Endothelial cell of umbilical vein (primary cell): ENCODE results near the gene MR1. TPM values are rescaled to one million over a fixed set of nuclear protein-coding genes. Genes with fewer than 3 reads are reported as not detected.
A peak's percentile ranks its signal among the peaks of the same experiment; 100 is the strongest.

Experiments used
- BruUV-seq: library from RNA; stranded (reverse); fragments of 400-500 nt; replicated peaks from 2 replicates; lab custom pipeline; 2021; lab: Mats Ljungman, UMichigan
- CTCF ChIA-PET: fragments of 300-600, 350-600 bp; sonication (Branson Sonifier 250); formaldehyde crosslinking; loops from one replicate; lab custom pipeline; 2021; ENCODE audit warnings: antibody characterized with exemption, inconsistent platforms; lab: Charles Lee
- POLR2A ChIA-PET: fragments of 300-600, 350-600 bp; sonication (Branson Sonifier 250); formaldehyde crosslinking; loops from one replicate; lab custom pipeline; 2021; ENCODE audit warnings: antibody characterized with exemption, inconsistent platforms; lab: Charles Lee
- DNase-seq: peaks from one replicate; pipeline ENCODE4 v3.0.0-alpha.2; 2011; ENCODE audit warnings: low read depth, low spot score
- FAIRE-seq: peaks from 2 replicates; lab custom pipeline; 2011; peaks lifted over from hg19 to GRCh38; lab: Jason Lieb, UNC
- H2AFZ ChIP-seq: 2 replicates; pipeline ENCODE4 v1.6.0; 2012; ENCODE audit warnings: low read depth, low read length, control low read depth, inconsistent platforms
- H3K27ac ChIP-seq: 2 replicates; pipeline ENCODE4 v1.5.1; 2011; ENCODE audit warnings: low read depth, mild to moderate bottlenecking, control low read depth, low read length, moderate library complexity; ENCODE audit not compliant: insufficient read depth
- H3K27me3 ChIP-seq, 2 experiments: 2 replicates each; pipeline versions ENCODE4 v1.6.0 to v1.6.1; 2011; ENCODE audit warnings: low read length in 2 of 2, mixed read lengths in 1 of 2; ENCODE audit not compliant: control insufficient read depth in 2 of 2, insufficient read depth in 2 of 2
- H3K36me3 ChIP-seq, 2 experiments: 2 replicates in 1 of 2; 3 replicates in 1 of 2; pipeline ENCODE4 v1.5.1; 2011; ENCODE audit warnings: low read length in 2 of 2, mild to moderate bottlenecking in 1 of 2, moderate library complexity in 1 of 2; ENCODE audit not compliant: control insufficient read depth in 2 of 2, insufficient read depth in 2 of 2; ENCODE audit errors: extremely low read depth in 1 of 2
- H3K4me1 ChIP-seq: 3 replicates; pipeline ENCODE4 v1.5.1; 2011; ENCODE audit warnings: mild to moderate bottlenecking, low read length; ENCODE audit not compliant: control insufficient read depth, insufficient read depth; ENCODE audit errors: extremely low read depth
- H3K4me2 ChIP-seq: 2 replicates; pipeline ENCODE4 v1.6.1; 2011; ENCODE audit warnings: low read length, control low read depth, mixed read lengths; ENCODE audit not compliant: insufficient read depth
- H3K4me3 ChIP-seq, 3 experiments: fragments of 200-600 bp in 1 of 3; sonication (generic), shearing (Covaris generic) in 1 of 3; replicated peaks in 1 of 3; 2 replicates each; pipeline ENCODE4 v1.5.1; 2011 to 2016; ENCODE audit warnings: control low read depth in 3 of 3, low read length in 3 of 3, mild to moderate bottlenecking in 2 of 3, inconsistent platforms in 1 of 3, low read depth in 1 of 3, moderate library complexity in 1 of 3; ENCODE audit not compliant: insufficient read depth in 1 of 3
- H3K79me2 ChIP-seq: 2 replicates; pipeline ENCODE4 v1.6.0; 2012; ENCODE audit warnings: low read length, inconsistent platforms; ENCODE audit not compliant: control insufficient read depth, insufficient read depth
- H3K9ac ChIP-seq: replicated peaks from 2 replicates; pipeline ENCODE3; 2011; ENCODE audit warnings: low read length, control low read depth; ENCODE audit not compliant: insufficient read depth; ENCODE audit errors: extremely low read depth
- H3K9me1 ChIP-seq: replicated peaks from 3 replicates; pipeline ENCODE4 v1.6.0; 2011; ENCODE audit warnings: mild to moderate bottlenecking, low read length; ENCODE audit not compliant: control insufficient read depth, insufficient read depth; ENCODE audit errors: extremely low read depth
- H3K9me3 ChIP-seq: replicated peaks from 2 replicates; pipeline ENCODE4 v1.5.1; 2012; ENCODE audit warnings: low read length, inconsistent platforms; ENCODE audit not compliant: control insufficient read depth, insufficient read depth
- H4K20me1 ChIP-seq: replicated peaks from 2 replicates; pipeline ENCODE3; 2011; ENCODE audit warnings: mild to moderate bottlenecking, low read length; ENCODE audit not compliant: control insufficient read depth, insufficient read depth; ENCODE audit errors: extremely low read depth
- EZH2 ChIP-seq: IDR thresholded peaks from 2 replicates; pipeline ENCODE4 v1.6.1; 2012; ENCODE audit warnings: borderline replicate concordance, low read depth, mild to moderate bottlenecking, moderate library complexity, low read length, inconsistent platforms; ENCODE audit not compliant: severe bottlenecking
- FOS ChIP-seq: IDR thresholded peaks from 2 replicates; pipeline ENCODE4 v1.6.1; 2011; ENCODE audit warnings: mild to moderate bottlenecking, low read length, moderate library complexity, borderline replicate concordance; ENCODE audit not compliant: insufficient read depth
- GATA2 ChIP-seq: IDR thresholded peaks from 2 replicates; pipeline ENCODE4 v1.7.0; 2011; ENCODE audit warnings: low read depth, mild to moderate bottlenecking, moderate library complexity, mixed read lengths, low read length; ENCODE audit not compliant: insufficient read length, insufficient read depth
- JUN ChIP-seq: IDR thresholded peaks from 2 replicates; pipeline ENCODE4 v1.6.1; 2011; ENCODE audit warnings: borderline replicate concordance, low read depth; ENCODE audit not compliant: insufficient read length, insufficient read depth
- MYC ChIP-seq: IDR thresholded peaks from one replicate; pipeline ENCODE4 v1.6.1; 2011; ENCODE audit warnings: mild to moderate bottlenecking, low read depth, low read length
- POLR2A ChIP-seq: IDR thresholded peaks from 2 replicates; pipeline ENCODE4 v1.6.1; 2012; ENCODE audit warnings: low read depth, mild to moderate bottlenecking, control low read depth, low read length
- POLR2AphosphoS5 ChIP-seq: IDR thresholded peaks from 2 replicates; pipeline ENCODE4 v1.6.1; 2012; ENCODE audit warnings: low read depth, mild to moderate bottlenecking, control low read depth, low read length, moderate library complexity; ENCODE audit not compliant: insufficient read depth
- dilution Hi-C: fragments of 300-500 bp; cut with MboI; formaldehyde crosslinking; loops from one replicate; pipeline ENCODE4 v1.15.0; 2019; ENCODE audit warnings: low sequenced_read_pairs; ENCODE audit not compliant: extremely low pct_ligation_motif_present
- intact Hi-C: fragments of 100-400 bp; cut with micrococcal nuclease; formaldehyde crosslinking; loops from one replicate; pipeline ENCODE4 v1.10.0; 2022
- polyA plus RNA-seq, 4 experiments: library from polyadenylated mRNA; depleted of rRNA in 3 of 4; stranded (reverse) in 3 of 4; unstranded in 1 of 4; fragments of >200 nt; gene quantifications; 2 replicates each; pipeline versions ENCODE4 v1.2.1 to v1.2.3, GENCODE V29; 2011 to 2012; ENCODE audit warnings: missing spikeins in 1 of 4
- total RNA-seq: library from RNA; stranded (reverse); gene quantifications from 2 replicates; pipeline ENCODE4 v1.2.3, GENCODE V29; 2021
- TF ChIP-seq, protein P1 (sequence below), 2 donors: IDR thresholded peaks; 1 replicate in 1 of 2; 2 replicates in 1 of 2; pipeline ENCODE4 v1.5.1; 2011; ENCODE audit warnings: low read length in 2 of 2, mild to moderate bottlenecking in 2 of 2, moderate library complexity in 2 of 2, control low read depth in 1 of 2, inconsistent platforms in 1 of 2, low read depth in 1 of 2; ENCODE audit not compliant: insufficient read depth in 1 of 2; ENCODE audit errors: extremely low read depth in 1 of 2
- TF ChIP-seq, protein P2 (sequence below): IDR thresholded peaks from 2 replicates; pipeline ENCODE4 v1.6.1; 2011; ENCODE audit not compliant: insufficient read depth, insufficient read length

MR1 gene
- total and polyA plus RNA-seq, 2 donors (not counting 3 experiments of a cell fraction or from before 2014, with no cell fraction given): 1.3 to 2.5 TPM

DNA sequence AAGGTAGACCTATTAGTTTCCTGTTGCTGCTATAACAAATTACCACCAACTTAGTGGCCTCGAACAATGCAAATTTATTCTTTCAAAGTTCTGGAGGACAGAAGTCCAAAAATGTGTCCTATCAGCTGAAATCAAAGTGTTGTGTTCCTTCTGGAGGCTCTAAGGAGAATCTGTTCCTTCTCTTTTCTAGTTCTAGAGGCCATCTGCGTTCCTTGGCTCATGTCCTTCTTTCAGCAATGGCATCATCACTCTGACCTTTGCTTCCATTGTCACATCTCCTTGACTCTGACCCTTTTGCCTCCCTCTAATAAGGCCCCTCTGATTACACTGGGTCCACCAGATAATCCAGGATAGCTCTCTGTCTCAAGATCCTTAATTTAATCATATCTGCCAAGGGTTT is 1.2 kb upstream of the MR1 start:
- intact Hi-C loops: no loop called here
- FAIRE-seq (no peak), DNase-seq (no peak)
- Histone ChIP-seq H3K4me3 (no peak overlapping the region), H3K9me1 (no peaks in the 10 kb centered on the region), H3K79me2 (no peaks in the 10 kb centered on the region), H3K4me1 (peaks cover 10% of the 10 kb centered on the region), H3K9ac (no peak overlapping the region), H2AFZ (peak overlapping the region; percentile 25), H3K4me2 (no peak overlapping the region), H3K36me3 (no peaks in the 10 kb centered on the region), H3K9me3 (no peaks in the 10 kb centered on the region), H3K27ac (no peak overlapping the region), H3K27me3 (no peaks in the 10 kb centered on the region), H4K20me1 (no peaks in the 10 kb centered on the region)
- dilution Hi-C loops: loop anchor here (10.0 kb wide), 1 partner anchor 132 kb away; no protein-coding TSS in a partner anchor
- ChIA-PET CTCF (interaction anchor here (0.7 to 8.7 kb wide), 8 partner anchors 9 to 391 kb away, joined by 3 to 174 read pairs (median 9); partner anchors contain the start of gene STX6), POLR2A (interaction anchor here (0.9 to 2.3 kb wide), 2 partner anchors 10 to 40 kb away, joined by 3 to 10 read pairs; partner anchors contain the start of gene STX6)
- BruUV-seq: no TSS peak
- no peak for TF ChIP-seq EZH2
- no peak for TF ChIP-seq JUN
- TF ChIP-seq FOS: no peak
- TF ChIP-seq, protein P1, sequence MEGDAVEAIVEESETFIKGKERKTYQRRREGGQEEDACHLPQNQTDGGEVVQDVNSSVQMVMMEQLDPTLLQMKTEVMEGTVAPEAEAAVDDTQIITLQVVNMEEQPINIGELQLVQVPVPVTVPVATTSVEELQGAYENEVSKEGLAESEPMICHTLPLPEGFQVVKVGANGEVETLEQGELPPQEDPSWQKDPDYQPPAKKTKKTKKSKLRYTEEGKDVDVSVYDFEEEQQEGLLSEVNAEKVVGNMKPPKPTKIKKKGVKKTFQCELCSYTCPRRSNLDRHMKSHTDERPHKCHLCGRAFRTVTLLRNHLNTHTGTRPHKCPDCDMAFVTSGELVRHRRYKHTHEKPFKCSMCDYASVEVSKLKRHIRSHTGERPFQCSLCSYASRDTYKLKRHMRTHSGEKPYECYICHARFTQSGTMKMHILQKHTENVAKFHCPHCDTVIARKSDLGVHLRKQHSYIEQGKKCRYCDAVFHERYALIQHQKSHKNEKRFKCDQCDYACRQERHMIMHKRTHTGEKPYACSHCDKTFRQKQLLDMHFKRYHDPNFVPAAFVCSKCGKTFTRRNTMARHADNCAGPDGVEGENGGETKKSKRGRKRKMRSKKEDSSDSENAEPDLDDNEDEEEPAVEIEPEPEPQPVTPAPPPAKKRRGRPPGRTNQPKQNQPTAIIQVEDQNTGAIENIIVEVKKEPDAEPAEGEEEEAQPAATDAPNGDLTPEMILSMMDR (IDR thresholded peaks at IDR 0.05; ENCODE audit: extremely low read depth in 1 of 2, insufficient read depth in 1 of 2, low read depth in 1 of 2, low read length in 2 of 2): no peak
- TF ChIP-seq GATA2: no peak
- TF ChIP-seq, protein P2, sequence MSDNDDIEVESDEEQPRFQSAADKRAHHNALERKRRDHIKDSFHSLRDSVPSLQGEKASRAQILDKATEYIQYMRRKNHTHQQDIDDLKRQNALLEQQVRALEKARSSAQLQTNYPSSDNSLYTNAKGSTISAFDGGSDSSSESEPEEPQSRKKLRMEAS: no peak
- no peak for TF ChIP-seq POLR2AphosphoS5
- no peak for TF ChIP-seq MYC
- TF ChIP-seq POLR2A: no peak
